HG03095 (cell line): ENCODE data around the gene KRT75.
"Not testable (repeated sequence)": the region's sequence is repeated elsewhere in the genome, so short reads cannot be mapped to it uniquely, and the experiment has no call there.

Source experiments
- ATAC-seq: cut with Tn5 transposase; IDR thresholded peaks from one replicate; pipeline ENCODE4 v1.9.1; 2021; ENCODE audit warnings: moderate library complexity; ENCODE audit not compliant: unreplicated experiment

The KRT75 gene

GRCh38 chr12:52434081-52434733 lies at the start of gene KRT75:
TSS of gene KRT75 (minus strand) at chr12:52434371. CDS start at chr12:52434304, 67 bp downstream.
- ATAC-seq: no peak

DNA sequence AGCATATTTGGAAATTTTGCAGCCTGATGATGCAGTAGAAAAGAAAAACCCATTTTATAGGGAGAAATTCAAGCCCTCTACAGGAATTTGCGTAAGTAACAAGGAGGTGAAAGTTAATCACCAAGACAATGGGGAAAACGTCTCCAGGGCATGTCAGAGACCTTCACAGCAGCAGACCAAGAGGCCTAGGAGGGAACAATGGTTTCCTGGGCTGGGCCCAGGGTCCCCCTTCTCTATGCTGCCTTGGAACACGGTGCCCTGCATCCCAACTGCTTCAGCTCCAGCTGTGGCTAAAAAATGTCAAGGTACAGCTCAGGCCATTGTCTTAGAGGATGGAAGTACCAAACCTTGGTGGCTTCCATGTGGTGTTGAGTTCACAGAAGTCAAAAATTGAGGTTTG lies 45.9 kb upstream of the KRT75 start:
- no peak for ATAC-seq

DNA sequence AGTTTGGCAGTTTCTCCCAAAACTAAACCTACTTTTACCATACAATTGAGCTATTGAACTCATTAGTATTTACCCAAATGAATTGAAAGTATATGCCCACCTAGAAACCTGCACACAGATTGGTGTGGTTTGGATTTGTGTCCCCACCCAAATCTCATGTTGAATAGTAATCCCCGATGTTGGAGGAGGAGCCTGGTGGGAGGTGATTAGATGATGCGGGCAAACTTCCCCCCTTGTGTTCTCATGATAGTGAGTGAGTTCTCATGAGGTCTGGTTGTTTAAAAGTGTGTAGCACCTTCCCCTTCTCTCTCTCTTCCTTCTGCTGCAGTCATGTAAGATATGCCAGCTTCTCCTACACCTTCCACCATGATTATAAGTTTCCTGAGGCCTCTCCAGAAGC lies 43.5 kb upstream of the KRT75 start:
- no peak for ATAC-seq

DNA sequence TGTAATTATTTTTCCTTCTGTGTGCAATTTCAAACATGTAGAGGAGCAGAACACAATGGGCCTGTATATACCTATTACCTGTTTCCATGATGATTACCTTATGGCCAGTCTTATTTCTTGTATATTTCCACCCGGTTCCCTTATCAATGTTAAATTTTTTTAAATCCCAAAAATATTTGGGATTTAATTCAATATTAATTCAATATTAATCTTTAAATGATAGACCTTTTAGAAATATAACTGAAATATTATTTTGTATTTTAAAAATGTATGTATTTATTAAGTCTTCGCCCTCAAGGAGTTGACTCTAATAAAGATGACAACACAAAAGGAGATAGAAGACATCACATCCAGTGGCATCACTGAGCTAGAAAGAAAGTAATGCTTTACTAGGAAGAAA lies 40.0 kb upstream of the KRT75 start:
- ATAC-seq: no peak

- ATAC-seq: no peak
Observed at GRCh38 chr12:52473768-52474167, 39.6 kb upstream of the KRT75 start, which contains the start of gene KRT6C. TSS of gene KRT6C (minus strand) at chr12:52473805. CDS start at chr12:52473737, 68 bp downstream.

- no peak for ATAC-seq
Observed at GRCh38 chr12:52469853-52470252, 35.7 kb upstream of the KRT75 start.

DNA sequence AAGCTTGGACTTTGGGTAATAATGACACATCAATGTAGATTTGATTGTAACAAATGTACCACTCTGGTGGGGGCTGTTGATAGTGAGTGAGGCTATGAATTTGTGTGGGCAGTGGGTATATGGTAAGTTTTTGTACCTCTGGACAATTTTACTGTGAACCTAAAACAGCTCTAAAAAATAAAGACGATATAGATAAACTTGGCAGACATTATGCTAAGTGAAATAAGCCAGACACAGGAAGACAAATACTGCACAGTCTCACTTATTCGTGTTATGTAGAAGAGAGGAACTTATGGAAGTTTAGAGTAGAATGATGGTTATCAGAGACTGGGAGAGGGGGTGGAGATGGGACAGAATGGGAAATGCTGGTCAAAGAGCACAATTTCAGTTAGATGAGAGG lies 30.7 kb upstream of the KRT75 start:
- ATAC-seq: no peak

GRCh38 chr12:52461693-52462092 lies 27.5 kb upstream of the KRT75 start:
- no peak for ATAC-seq

- no peak for ATAC-seq
Observed at GRCh38 chr12:52458861-52459260, 24.7 kb upstream of the KRT75 start.

DNA sequence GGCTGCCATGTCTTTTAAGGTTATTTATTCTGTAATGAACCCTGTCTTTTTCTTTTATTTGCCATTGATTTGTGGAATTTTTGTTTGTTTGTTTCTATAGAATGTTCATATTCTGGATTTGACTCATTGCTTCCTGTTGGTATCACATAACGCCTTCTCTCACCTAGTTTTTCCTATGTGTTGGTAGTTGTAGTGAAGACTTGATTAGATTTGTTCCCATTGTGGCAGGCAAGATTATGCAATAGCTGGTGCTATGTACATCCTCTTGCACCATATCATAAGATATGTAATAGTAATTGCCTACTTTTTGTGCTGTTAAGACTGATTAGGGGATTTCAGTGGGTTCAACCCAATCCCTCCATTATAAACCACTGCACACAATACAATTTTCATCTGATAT lies 21.6 kb upstream of the KRT75 start:
- no peak for ATAC-seq

DNA sequence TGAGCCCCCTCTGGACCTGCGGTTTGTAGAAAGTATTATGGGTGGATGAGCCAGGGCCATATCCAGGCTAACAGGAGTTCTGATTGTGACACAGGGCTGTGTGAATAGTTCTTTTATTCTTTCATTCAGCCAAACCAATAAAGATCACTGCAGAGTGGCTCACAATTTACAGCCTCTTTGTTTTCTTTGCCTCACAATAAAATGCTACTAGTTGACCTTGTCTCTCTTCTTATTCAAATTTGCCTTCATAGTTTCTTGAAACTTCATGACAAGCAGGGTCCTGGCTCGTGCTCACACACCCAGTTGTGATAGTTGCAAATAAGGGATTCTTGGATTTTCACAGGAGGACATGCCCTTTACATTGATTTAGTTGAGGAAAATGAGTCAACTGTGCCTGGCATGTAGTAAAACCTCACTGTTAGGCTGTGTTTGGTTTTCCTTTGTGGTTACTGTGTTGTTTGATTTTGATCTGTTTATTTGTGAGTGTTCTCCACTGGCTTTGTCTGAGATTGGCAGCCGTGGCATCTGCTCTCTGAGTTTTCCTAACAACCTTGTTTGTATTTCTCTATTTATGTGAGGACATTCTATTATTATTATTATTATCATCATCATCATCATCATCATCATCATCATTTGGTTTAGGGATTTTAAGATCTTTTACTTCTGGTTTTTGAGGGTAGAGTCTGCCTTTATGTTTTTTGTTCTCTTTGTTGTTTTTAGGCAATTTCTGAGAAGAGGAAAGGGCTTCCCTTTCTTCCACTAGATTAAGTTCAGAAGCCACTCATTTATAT lies 20.4 kb upstream of the KRT75 start:
- ATAC-seq: no peak

GRCh38 chr12:52452101-52452500 lies 17.9 kb upstream of the KRT75 start, which contains the start of gene KRT6B:
TSS of gene KRT6B (minus strand) at chr12:52452146. CDS start at chr12:52452078, 68 bp downstream.
- ATAC-seq: no peak

DNA sequence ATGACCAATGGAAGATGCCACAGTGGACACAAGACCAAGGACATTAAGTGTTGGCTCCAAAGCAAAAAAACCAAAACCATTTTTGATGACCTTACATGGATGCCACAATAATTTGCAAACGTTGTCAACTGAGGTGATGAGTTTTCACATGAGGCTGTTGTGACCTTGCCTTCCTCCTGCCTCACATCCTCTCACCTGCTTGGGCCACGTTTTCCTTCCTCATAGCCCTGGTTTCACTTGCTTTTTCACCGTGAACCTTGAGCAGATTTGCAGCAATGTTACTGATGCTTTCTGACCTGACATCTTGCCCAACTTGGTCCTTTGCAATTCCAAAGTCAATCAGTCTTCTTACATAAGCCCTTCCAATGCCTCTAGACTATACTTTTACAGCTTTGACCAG lies 14.1 kb upstream of the KRT75 start:
- ATAC-seq: no peak

DNA sequence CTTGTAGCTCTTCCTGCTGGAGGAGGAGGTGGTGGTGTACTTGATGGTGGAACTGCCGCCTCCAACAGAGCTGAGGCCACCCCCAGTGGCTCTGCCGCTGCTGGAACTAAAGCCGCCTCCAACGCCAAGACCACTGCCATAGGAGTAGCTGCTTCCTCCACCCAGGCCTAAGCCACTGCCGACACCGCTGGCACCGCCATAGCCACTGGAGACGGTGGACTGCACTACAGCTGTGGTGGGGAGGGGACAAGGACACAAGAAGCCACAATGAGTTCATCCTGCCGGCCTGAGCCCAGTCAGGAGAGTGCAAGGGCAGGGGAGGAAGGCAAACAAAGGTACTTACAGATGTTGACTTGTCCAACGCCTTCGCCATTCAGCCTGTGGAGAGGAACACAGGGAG lies 13.0 kb upstream of the KRT75 start:
- not testable (repeated sequence) for ATAC-seq

GRCh38 chr12:52446367-52447045 lies 12.3 kb upstream of the KRT75 start:
- ATAC-seq: no peak

DNA sequence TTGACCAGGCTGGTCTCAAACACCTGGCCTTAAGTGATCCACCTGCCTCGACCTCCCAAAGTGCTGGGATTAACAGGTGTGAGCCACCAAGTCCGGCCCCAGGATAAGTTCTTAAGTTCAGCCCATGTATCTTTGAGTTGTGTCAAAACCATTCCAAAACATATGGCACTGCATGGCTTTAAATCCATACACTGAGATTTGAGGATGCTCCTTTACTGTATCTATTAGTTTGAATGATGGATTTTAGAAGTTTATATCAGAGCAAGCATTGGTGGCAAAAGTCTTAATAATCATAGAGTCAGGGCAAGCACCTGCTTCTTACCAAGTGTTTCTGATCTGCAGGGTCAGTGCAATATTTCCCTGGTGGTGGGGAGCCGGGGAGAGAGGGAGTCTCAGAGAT lies 11.7 kb upstream of the KRT75 start:
- no peak for ATAC-seq

DNA sequence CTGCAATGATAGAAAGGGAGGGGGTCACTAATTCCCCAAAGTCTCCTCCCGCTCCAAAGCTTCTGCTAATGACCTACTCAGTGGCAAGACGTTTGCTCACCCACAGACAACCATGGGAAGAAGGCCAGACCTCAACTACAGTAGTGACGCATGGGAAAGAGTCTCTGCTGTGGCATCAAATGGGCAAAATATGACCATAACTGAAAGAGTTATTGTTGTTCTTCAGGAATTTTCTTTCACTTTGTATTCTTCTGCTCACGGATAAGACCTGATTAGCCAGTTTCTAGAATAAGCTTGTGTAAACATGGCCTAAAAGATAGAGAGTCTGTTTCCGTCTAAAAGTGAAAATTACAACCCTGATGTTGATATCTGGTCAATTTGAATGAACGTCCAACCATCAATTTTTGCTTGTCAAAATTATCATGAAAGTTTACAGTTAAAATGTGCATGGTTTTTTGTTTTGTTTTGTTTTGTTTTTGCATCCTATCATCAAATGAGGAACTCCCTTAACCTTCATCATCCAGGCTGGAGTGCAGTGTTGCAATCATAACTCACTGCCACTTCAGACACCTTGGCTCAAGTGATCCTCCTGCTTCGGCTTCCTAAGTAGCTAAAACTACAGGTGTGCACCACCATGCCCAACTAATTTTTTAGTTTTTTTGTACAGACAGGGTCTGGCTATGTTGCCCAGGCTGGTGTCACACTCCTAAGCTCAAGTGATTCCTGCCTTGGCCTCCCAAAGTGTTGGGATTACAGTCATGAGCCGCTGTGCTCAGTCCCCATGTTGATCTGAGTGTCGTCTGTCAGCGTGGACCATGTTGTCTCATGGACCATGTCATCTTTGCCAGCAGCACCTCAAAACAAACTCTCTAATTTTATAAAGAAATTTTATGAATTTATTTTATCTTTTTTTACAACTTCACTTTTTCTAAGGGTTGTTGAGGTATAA lies 10.8 kb upstream of the KRT75 start:
- ATAC-seq: no peak

DNA sequence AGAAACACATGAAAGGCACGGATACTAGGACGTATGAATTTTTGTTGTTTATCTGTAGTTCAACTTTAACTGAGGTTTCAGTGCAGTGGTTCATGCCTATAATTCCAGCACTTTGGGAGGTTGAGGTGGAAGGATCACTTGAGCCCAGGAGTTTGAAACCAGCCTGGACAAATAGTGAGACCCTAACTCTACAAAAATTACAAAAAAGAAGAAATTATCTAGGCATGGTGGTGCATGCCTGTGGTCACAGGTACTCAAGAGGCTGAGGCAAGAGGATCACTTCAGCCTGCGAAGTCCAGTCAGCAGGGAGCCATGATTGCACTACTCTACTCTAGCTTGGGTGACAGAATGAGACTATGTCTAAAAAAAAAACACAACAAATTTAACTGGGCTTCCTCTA lies 9.8 kb upstream of the KRT75 start:
- ATAC-seq: no peak

DNA sequence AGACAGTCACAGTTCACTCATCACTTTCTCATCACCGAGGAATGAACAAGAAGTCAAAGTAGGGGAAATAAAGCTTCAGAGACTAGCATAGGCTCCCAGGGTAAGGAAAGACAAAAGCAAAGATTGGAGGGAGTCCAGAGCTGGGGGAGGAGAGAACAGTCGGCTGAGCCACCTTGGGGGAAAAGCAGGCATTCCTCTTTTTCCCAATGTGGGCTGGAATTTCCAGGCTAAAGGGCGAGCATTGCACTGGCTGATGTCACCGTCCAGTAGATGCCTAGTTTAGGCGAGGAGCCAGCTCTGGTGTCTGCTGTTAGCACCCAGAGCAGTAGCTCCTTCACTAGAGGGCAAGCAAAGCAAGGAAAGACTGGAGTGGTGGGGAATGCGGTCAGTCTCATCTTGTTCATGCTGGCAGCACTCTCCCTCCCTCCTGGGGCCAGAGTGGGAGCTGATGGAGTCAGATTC lies 8.5 kb upstream of the KRT75 start:
- ATAC-seq: no peak

DNA sequence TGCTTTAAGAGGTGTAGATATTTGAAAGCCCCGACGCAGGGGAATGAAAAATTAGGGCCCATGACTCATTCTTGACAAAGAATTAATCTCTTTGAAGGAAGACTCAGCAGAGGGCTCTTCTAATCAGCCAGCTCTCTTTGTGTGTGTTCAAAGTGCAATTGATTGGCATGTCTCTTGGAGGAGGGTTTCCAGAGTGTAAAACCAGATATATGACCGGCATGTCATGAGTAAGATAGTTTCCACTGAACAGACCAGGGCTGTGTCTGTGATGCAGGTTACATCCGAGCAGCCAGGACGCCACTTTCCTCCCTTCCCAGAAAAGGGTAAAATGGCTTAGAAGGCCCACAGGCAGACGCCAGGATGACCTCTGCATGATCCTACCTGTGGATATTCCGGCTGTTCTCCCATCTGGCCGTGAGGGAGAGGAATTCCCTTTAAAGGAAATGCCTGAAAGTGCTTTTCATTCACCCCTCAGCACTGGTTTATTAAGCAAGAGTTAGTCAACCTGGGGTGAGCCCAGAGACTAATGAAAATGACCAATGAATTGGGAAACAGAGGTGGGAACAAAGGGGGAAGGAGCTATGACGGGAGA lies 7.2 kb upstream of the KRT75 start:
- no peak for ATAC-seq
